Hepatocyte (in vitro differentiated cells): ENCODE results near the gene P4HTM. TPM values are rescaled to one million over a fixed set of nuclear protein-coding genes. Genes with fewer than 3 reads are reported as not detected.

Experiments
- DNase-seq: peaks from one replicate; pipeline ENCODE4 v3.0.0-alpha.2; 2016; ENCODE audit warnings: low spot score
- H2AFZ ChIP-seq: fragments of 200-600 bp; sonication (generic); 2 replicates; pipeline ENCODE4 v1.6.0; 2016; ENCODE audit warnings: antibody characterized with exemption, mild to moderate bottlenecking
- H3K27ac ChIP-seq: fragments of 200-600 bp; sonication (generic); 2 replicates; pipeline ENCODE4 v1.5.1; 2016; ENCODE audit warnings: mild to moderate bottlenecking
- H3K27me3 ChIP-seq: fragments of 200-600 bp; sonication (generic); 2 replicates; pipeline ENCODE4 v1.6.1; 2016
- H3K36me3 ChIP-seq: fragments of 200-600 bp; sonication (generic); replicated peaks from 2 replicates; pipeline ENCODE4 v1.5.1; 2016; ENCODE audit warnings: low read depth; ENCODE audit not compliant: insufficient read depth
- H3K4me1 ChIP-seq: fragments of 200-600 bp; sonication (generic); 2 replicates; pipeline ENCODE4 v1.5.1; 2016; ENCODE audit warnings: mild to moderate bottlenecking, moderate library complexity; ENCODE audit not compliant: insufficient read depth
- H3K4me2 ChIP-seq: fragments of 200-600 bp; sonication (generic); 2 replicates; pipeline ENCODE4 v1.6.0; 2016
- H3K4me3 ChIP-seq: fragments of 200-600 bp; sonication (generic); 2 replicates; pipeline ENCODE4 v1.5.1; 2016; ENCODE audit warnings: mild to moderate bottlenecking
- H3K79me2 ChIP-seq: fragments of 200-600 bp; sonication (generic); 2 replicates; pipeline ENCODE4 v1.6.0; 2017; ENCODE audit warnings: mild to moderate bottlenecking
- H3K9me2 ChIP-seq: fragments of 200-600 bp; sonication (generic); replicated peaks from 2 replicates; pipeline ENCODE4 v1.6.0; 2017; ENCODE audit warnings: mild to moderate bottlenecking; ENCODE audit not compliant: insufficient read depth
- H3K9me3 ChIP-seq: fragments of 200-600 bp; sonication (generic); 2 replicates; pipeline ENCODE4 v1.5.1; 2016; ENCODE audit warnings: low read depth, mild to moderate bottlenecking
- H4K20me1 ChIP-seq: fragments of 200-600 bp; sonication (generic); 2 replicates; pipeline ENCODE4 v1.6.0; 2016; ENCODE audit warnings: mild to moderate bottlenecking; ENCODE audit not compliant: insufficient read depth, poor library complexity, severe bottlenecking
- CTCF ChIP-seq: fragments of 200-600 bp; sonication (generic); IDR thresholded peaks from 2 replicates; pipeline ENCODE4 v1.5.1; 2016; ENCODE audit warnings: antibody characterized with exemption, mild to moderate bottlenecking; ENCODE audit not compliant: poor library complexity
- EZH2 ChIP-seq: fragments of 200-600 bp; sonication (generic); IDR thresholded peaks from 2 replicates; pipeline ENCODE4 v1.6.1; 2016; ENCODE audit warnings: antibody characterized with exemption, mild to moderate bottlenecking, borderline replicate concordance
- EZH2phosphoT487 ChIP-seq: fragments of 200-600 bp; sonication (generic); IDR thresholded peaks from one replicate; pipeline ENCODE4 v1.6.1; 2018; ENCODE audit warnings: antibody characterized with exemption, mild to moderate bottlenecking, low read depth, moderate library complexity; ENCODE audit not compliant: unreplicated experiment, severe bottlenecking
- WGBS: methylation state at CpG from one replicate; pipeline ENCODE4 v1.1.6; 2016; ENCODE audit warnings: low lambda C conversion rate; ENCODE audit errors: missing lambda C conversion rate; 5-methylcytosine and 5-hydroxymethylcytosine counted together
- polyA plus RNA-seq: library from polyadenylated mRNA; unstranded; fragments of >200 nt; fragmentation: Nextera tagmentation; extraction: Ambion mirVana; gene quantifications from 2 replicates; pipeline ENCODE4 v1.2.1, GENCODE V29; 2016
- total RNA-seq: library from RNA; depleted of rRNA; stranded (reverse); fragments of >200 nt; gene quantifications from 2 replicates; pipeline ENCODE4 v1.2.3, GENCODE V29; 2014

P4HTM gene
- total and polyA plus RNA-seq, 2 experiments from 2014 or later: 42.5 to 85.3 TPM

GRCh38 chr3:49034650-49035049 is 44.6 kb downstream of the P4HTM start:
- TF ChIP-seq CTCF (no peak), EZH2phosphoT487 (no peak), EZH2 (no peak)
- no peak overlapping the region for H3K27ac ChIP-seq
- no peaks in the 10 kb centered on the region for H3K9me2 ChIP-seq
- no peak overlapping the region for H3K4me2 ChIP-seq
- H3K36me3 ChIP-seq: no peaks in the 10 kb centered on the region
- no peaks in the 10 kb centered on the region for H3K79me2 ChIP-seq
- H3K9me3 ChIP-seq: no peaks in the 10 kb centered on the region
- H3K4me3 ChIP-seq: no peak overlapping the region
- H4K20me1 ChIP-seq: no peaks in the 10 kb centered on the region
- no peak overlapping the region for H2AFZ ChIP-seq
- WGBS: 94% methylated on average over 2 of the region's 2 CpGs
- H3K4me1 ChIP-seq: no peaks in the 10 kb centered on the region
- no peaks in the 10 kb centered on the region for H3K27me3 ChIP-seq
- no peak for DNase-seq

- no peak for DNase-seq
- H3K27ac ChIP-seq: no peak overlapping the region
- no peaks in the 10 kb centered on the region for H3K27me3 ChIP-seq
- H3K4me1 ChIP-seq: no peaks in the 10 kb centered on the region
- TF ChIP-seq EZH2 (no peak), CTCF (no peak), EZH2phosphoT487 (no peak)
- 93% methylated on average over 3 of the region's 3 CpGs for WGBS
- no peaks in the 10 kb centered on the region for H4K20me1 ChIP-seq
- H3K4me2 ChIP-seq: no peak overlapping the region
- H2AFZ ChIP-seq: no peak overlapping the region
- H3K9me3 ChIP-seq: no peaks in the 10 kb centered on the region
- no peaks in the 10 kb centered on the region for H3K9me2 ChIP-seq
- no peaks in the 10 kb centered on the region for H3K79me2 ChIP-seq
- no peak overlapping the region for H3K4me3 ChIP-seq
- H3K36me3 ChIP-seq: no peaks in the 10 kb centered on the region
These were observed 45.2 kb downstream of the P4HTM start for GRCh38 chr3:49035281-49035680.

GRCh38 chr3:49053543-49053942 is 63.5 kb downstream of the P4HTM start:
- Histone ChIP-seq H3K4me3 (no peak overlapping the region), H3K4me2 (no peak overlapping the region), H2AFZ (no peak overlapping the region), H3K4me1 (no peaks in the 10 kb centered on the region), H3K27ac (no peak overlapping the region), H4K20me1 (peaks cover 6% of the 10 kb centered on the region), H3K79me2 (peaks cover 16% of the 10 kb centered on the region), H3K9me3 (no peaks in the 10 kb centered on the region), H3K9me2 (no peaks in the 10 kb centered on the region), H3K36me3 (no peaks in the 10 kb centered on the region), H3K27me3 (no peaks in the 10 kb centered on the region)
- TF ChIP-seq EZH2phosphoT487 (no peak), EZH2 (no peak), CTCF (no peak)
- WGBS: 100% methylated on average over 1 of the region's 1 CpG
- DNase-seq: no peak

GRCh38 chr3:49054344-49054862 is 64.4 kb downstream of the P4HTM start:
- 95% methylated on average over 2 of the region's 2 CpGs for WGBS

More at GRCh38 chr3:49054344-49054862, 64.4 kb downstream of the P4HTM start:
- no peak overlapping the region for H3K4me2 ChIP-seq
- H3K9me2 ChIP-seq: no peaks in the 10 kb centered on the region
- peaks cover 13% of the 10 kb centered on the region for H3K79me2 ChIP-seq
- no peaks in the 10 kb centered on the region for H3K36me3 ChIP-seq
- no peaks in the 10 kb centered on the region for H3K27me3 ChIP-seq
- H3K27ac ChIP-seq: no peak overlapping the region
- H4K20me1 ChIP-seq: no peaks in the 10 kb centered on the region
- H3K4me1 ChIP-seq: no peaks in the 10 kb centered on the region
- H2AFZ ChIP-seq: no peak overlapping the region
- no peak for DNase-seq
- no peak overlapping the region for H3K4me3 ChIP-seq
- H3K9me3 ChIP-seq: no peaks in the 10 kb centered on the region
- no peak for TF ChIP-seq EZH2phosphoT487
- no peak for TF ChIP-seq EZH2
- no peak for TF ChIP-seq CTCF
